PC-3 (cell line): Measurements from ENCODE around the gene MDFIC. TPM values are rescaled to one million over a fixed set of nuclear protein-coding genes. Genes with fewer than 3 reads are reported as not detected.

Experiments
- ATAC-seq: fragments of 200-7000 bp; cut with Tn5 transposase; 2 replicates; pipeline ENCODE4 v1.9.1; 2020; ENCODE audit warnings: mild to moderate bottlenecking, moderate library complexity
- BruUV-seq: library from RNA; stranded (reverse); fragments of 400-500 nt; replicated peaks from 2 replicates; lab custom pipeline; 2021; lab: Mats Ljungman, UMichigan
- CTCF ChIA-PET: fragments of 300-600 bp; sonication (Branson Sonifier 250); formaldehyde crosslinking; loops from one replicate; lab custom pipeline; 2022; ENCODE audit warnings: antibody characterized with exemption; lab: Charles Lee
- POLR2A ChIA-PET: fragments of 300-600 bp; sonication (Branson Sonifier 250); formaldehyde crosslinking; loops from one replicate; lab custom pipeline; 2022; ENCODE audit warnings: antibody characterized with exemption; ENCODE audit not compliant: unreplicated experiment; lab: Charles Lee
- DNase-seq: peaks from one replicate; pipeline ENCODE4 v3.0.0-alpha.2; 2015
- H2AFZ ChIP-seq: fragments of 300-600 bp; sonication (generic); 2 replicates; pipeline ENCODE4 v1.6.0; 2016; ENCODE audit warnings: antibody characterized with exemption, low read length
- H3F3A ChIP-seq: fragments of 300-600 bp; sonication (generic); one replicate; pipeline ENCODE4 v1.6.0; 2017; ENCODE audit warnings: antibody characterized with exemption, low read length, control low read depth, mild to moderate bottlenecking; ENCODE audit not compliant: unreplicated experiment
- H3K27ac ChIP-seq: fragments of 300-600 bp; sonication (generic); 2 replicates; pipeline ENCODE4 v1.5.1; 2016; ENCODE audit warnings: mild to moderate bottlenecking, low read length
- H3K27me3 ChIP-seq: fragments of 300-600 bp; sonication (generic); 2 replicates; pipeline ENCODE4 v1.6.1; 2016; ENCODE audit warnings: low read length, mixed read lengths
- H3K36me3 ChIP-seq: fragments of 300-600 bp; sonication (generic); 2 replicates; pipeline ENCODE4 v1.6.1; 2016; ENCODE audit warnings: low read depth, mixed run types, low read length, mixed read lengths
- H3K4me1 ChIP-seq: fragments of 300-600 bp; sonication (generic); 2 replicates; pipeline ENCODE4 v1.5.1; 2016; ENCODE audit warnings: low read length; ENCODE audit not compliant: insufficient read depth
- H3K4me2 ChIP-seq: fragments of 300-600 bp; sonication (generic); 2 replicates; pipeline ENCODE4 v1.6.0; 2016; ENCODE audit warnings: low read length
- H3K4me3 ChIP-seq: fragments of 300-600 bp; sonication (generic); 2 replicates; pipeline ENCODE4 v1.5.1; 2016; ENCODE audit warnings: mild to moderate bottlenecking, low read length, mixed read lengths
- H3K79me2 ChIP-seq: fragments of 300-600 bp; sonication (generic); 2 replicates; pipeline ENCODE4 v1.6.1; 2017; ENCODE audit warnings: low read length, mixed read lengths
- H3K9ac ChIP-seq: fragments of 300-600 bp; sonication (generic); 2 replicates; pipeline ENCODE4 v1.6.0; 2016; ENCODE audit warnings: mild to moderate bottlenecking, low read length
- H3K9me2 ChIP-seq: fragments of 300-600 bp; sonication (generic); replicated peaks from 2 replicates; pipeline ENCODE4 v1.6.1; 2016; ENCODE audit warnings: mixed run types, low read length, mixed read lengths
- H3K9me3 ChIP-seq: fragments of 300-600 bp; sonication (generic); 2 replicates; pipeline ENCODE4 v1.6.1; 2016; ENCODE audit warnings: low read length, mixed read lengths
- H4K20me1 ChIP-seq: fragments of 300-600 bp; sonication (generic); 2 replicates; pipeline ENCODE4 v1.6.1; 2016; ENCODE audit warnings: low read length, mixed read lengths
- CTCF ChIP-seq: fragments of 300-600 bp; sonication (generic); conservative IDR thresholded peaks from 2 replicates; pipeline ENCODE4 v1.5.1; 2017; ENCODE audit warnings: antibody characterized with exemption, low read depth, mild to moderate bottlenecking, low read length
- EZH2 ChIP-seq: fragments of 300-600 bp; sonication (generic); IDR thresholded peaks from one replicate; pipeline ENCODE4 v1.6.1; 2017; ENCODE audit warnings: antibody characterized with exemption, mild to moderate bottlenecking, low read length; ENCODE audit not compliant: unreplicated experiment
- EZH2phosphoT487 ChIP-seq: fragments of 300-600 bp; sonication (generic); IDR thresholded peaks from 2 replicates; pipeline ENCODE4 v1.6.1; 2018; ENCODE audit warnings: mild to moderate bottlenecking, antibody characterized with exemption, low read length, borderline replicate concordance
- intact Hi-C: fragments of 100-400 bp; cut with micrococcal nuclease; formaldehyde crosslinking; loops from 2 replicates; pipeline ENCODE4 v1.9.0; 2023
- total RNA-seq: library from RNA; depleted of rRNA; stranded (reverse); fragments of >200 nt; gene quantifications from 2 replicates; pipeline ENCODE4 v1.2.3, GENCODE V29; 2014

The MDFIC gene
- total RNA-seq, 1 experiment from 2014 or later: 33.9 TPM

GRCh38 chr7:114972567-114972966 is 50.7 kb downstream of the MDFIC start:
- Histone ChIP-seq H3K4me1 (peaks cover 9% of the 10 kb centered on the region; the same call in 1 of the 2 replicates), H3K9ac (no peak overlapping the region), H3K4me2 (no peak overlapping the region), H3K9me2 (no peaks in the 10 kb centered on the region), H3K27me3 (no peaks in the 10 kb centered on the region), H3K4me3 (no peak overlapping the region), H3K27ac (no peak overlapping the region), H3F3A (no peaks in the 10 kb centered on the region), H3K9me3 (no peaks in the 10 kb centered on the region), H2AFZ (no peak overlapping the region), H3K79me2 (no peaks in the 10 kb centered on the region), H4K20me1 (no peaks in the 10 kb centered on the region), H3K36me3 (no peaks in the 10 kb centered on the region)
- TF ChIP-seq EZH2phosphoT487 (no peak), CTCF (no peak), EZH2 (no peak)
- CTCF ChIA-PET: no interaction called here
- no peak for ATAC-seq
- POLR2A ChIA-PET: no interaction called here
- BruUV-seq: no TSS peak
- DNase-seq: no peak
- intact Hi-C loops: no loop called here

- Histone ChIP-seq H3K79me2 (no peaks in the 10 kb centered on the region), H3K4me1 (peaks cover 9% of the 10 kb centered on the region; the same call in 1 of the 2 replicates), H3K9ac (no peak overlapping the region), H3K27me3 (no peaks in the 10 kb centered on the region), H3K4me2 (no peak overlapping the region), H3K27ac (no peak overlapping the region), H3K4me3 (no peak overlapping the region), H3F3A (no peaks in the 10 kb centered on the region), H4K20me1 (no peaks in the 10 kb centered on the region), H3K9me3 (no peaks in the 10 kb centered on the region), H3K9me2 (no peaks in the 10 kb centered on the region), H2AFZ (no peak overlapping the region), H3K36me3 (no peaks in the 10 kb centered on the region)
- intact Hi-C loops: no loop called here
- DNase-seq (peak; percentile 40), ATAC-seq (peak; percentile 61)
- ChIA-PET CTCF (no interaction called here), POLR2A (no interaction called here)
- TF ChIP-seq CTCF (no peak), EZH2phosphoT487 (no peak), EZH2 (no peak)
- no TSS peak for BruUV-seq
Measured at GRCh38 chr7:114973147-114973546, 51.3 kb downstream of the MDFIC start.

GRCh38 chr7:114975401-114975800 is 53.5 kb downstream of the MDFIC start:
- no peak for ATAC-seq
- H3K79me2 ChIP-seq: no peaks in the 10 kb centered on the region
- POLR2A ChIA-PET: no interaction called here

More at GRCh38 chr7:114975401-114975800, 53.5 kb downstream of the MDFIC start:
- H3K9ac ChIP-seq: no peak overlapping the region
- H3K4me1 ChIP-seq: peaks cover 22% of the 10 kb centered on the region
- H3K27ac ChIP-seq: no peak overlapping the region
- no TSS peak for BruUV-seq
- TF ChIP-seq EZH2: no peak
- no peak for TF ChIP-seq EZH2phosphoT487
- no peak for TF ChIP-seq CTCF
- H3K27me3 ChIP-seq: no peaks in the 10 kb centered on the region
- intact Hi-C loops: no loop called here
- CTCF ChIA-PET: no interaction called here
- no peak overlapping the region for H2AFZ ChIP-seq
- H3K9me2 ChIP-seq: no peaks in the 10 kb centered on the region
- H3K36me3 ChIP-seq: no peaks in the 10 kb centered on the region
- H3K9me3 ChIP-seq: no peaks in the 10 kb centered on the region
- no peaks in the 10 kb centered on the region for H4K20me1 ChIP-seq
- H3F3A ChIP-seq: no peaks in the 10 kb centered on the region
- DNase-seq: no peak
- H3K4me3 ChIP-seq: no peak overlapping the region
- no peak overlapping the region for H3K4me2 ChIP-seq
